LNCaP clone FGC (cell line): ENCODE results near the gene GYPA.
"Not testable (repeated sequence)": the region's sequence is repeated elsewhere in the genome, so short reads cannot be mapped to it uniquely, and the experiment has no call there.

Experiments
- DNase-seq: peaks from one replicate; pipeline ENCODE4 v3.0.0-alpha.2; 2011; ENCODE audit warnings: low read depth
- H3K4me3 ChIP-seq: 2 replicates; pipeline ENCODE4 v1.5.1; 2011; ENCODE audit warnings: mild to moderate bottlenecking, low read depth, low read length, control low read depth
- CTCF ChIP-seq: IDR thresholded peaks from 2 replicates; pipeline ENCODE4 v1.5.1; 2012; ENCODE audit warnings: mild to moderate bottlenecking; ENCODE audit not compliant: control insufficient read depth, insufficient read depth; ENCODE audit errors: extremely low read depth

The GYPA gene

GRCh38 chr4:144178414-144178813 is 37.9 kb upstream of the GYPA start:
- no peak for TF ChIP-seq CTCF
- no peak for DNase-seq
- H3K4me3 ChIP-seq: no peak overlapping the region

GRCh38 chr4:144176476-144176875 is 36.0 kb upstream of the GYPA start:
- H3K4me3 ChIP-seq: no peak overlapping the region
- DNase-seq: no peak
- TF ChIP-seq CTCF: no peak

- TF ChIP-seq CTCF: peak; percentile 42
- peak; percentile 14 for DNase-seq
- H3K4me3 ChIP-seq: no peak overlapping the region
Observed at GRCh38 chr4:144174401-144175067, 34.0 kb upstream of the GYPA start.

GRCh38 chr4:144171697-144172096 is 31.2 kb upstream of the GYPA start:
- TF ChIP-seq CTCF: no peak
- H3K4me3 ChIP-seq: no peak overlapping the region
- no peak for DNase-seq

- DNase-seq: no peak
- no peak overlapping the region for H3K4me3 ChIP-seq
- TF ChIP-seq CTCF: no peak
Observed at GRCh38 chr4:144169211-144169610, 28.7 kb upstream of the GYPA start.

GRCh38 chr4:144154044-144154443 is 13.5 kb upstream of the GYPA start:
- DNase-seq: no peak
- no peak for TF ChIP-seq CTCF

GRCh38 chr4:144142690-144143326 is 2.3 kb upstream of the GYPA start:
- TF ChIP-seq CTCF: peak; percentile 77
- not testable (repeated sequence) for DNase-seq, H3K4me3 ChIP-seq

More at GRCh38 chr4:144154044-144154443, 13.5 kb upstream of the GYPA start:
- no peak overlapping the region for H3K4me3 ChIP-seq
